ENCODE data around the gene VCAN. TPM values are rescaled to one million over a fixed set of nuclear protein-coding genes. Genes with fewer than 3 reads are reported as not detected.

The VCAN gene
- total and polyA plus RNA-seq, 4 donors, result 0.97 to 15.6 (median 4.8) TPM

DNA sequence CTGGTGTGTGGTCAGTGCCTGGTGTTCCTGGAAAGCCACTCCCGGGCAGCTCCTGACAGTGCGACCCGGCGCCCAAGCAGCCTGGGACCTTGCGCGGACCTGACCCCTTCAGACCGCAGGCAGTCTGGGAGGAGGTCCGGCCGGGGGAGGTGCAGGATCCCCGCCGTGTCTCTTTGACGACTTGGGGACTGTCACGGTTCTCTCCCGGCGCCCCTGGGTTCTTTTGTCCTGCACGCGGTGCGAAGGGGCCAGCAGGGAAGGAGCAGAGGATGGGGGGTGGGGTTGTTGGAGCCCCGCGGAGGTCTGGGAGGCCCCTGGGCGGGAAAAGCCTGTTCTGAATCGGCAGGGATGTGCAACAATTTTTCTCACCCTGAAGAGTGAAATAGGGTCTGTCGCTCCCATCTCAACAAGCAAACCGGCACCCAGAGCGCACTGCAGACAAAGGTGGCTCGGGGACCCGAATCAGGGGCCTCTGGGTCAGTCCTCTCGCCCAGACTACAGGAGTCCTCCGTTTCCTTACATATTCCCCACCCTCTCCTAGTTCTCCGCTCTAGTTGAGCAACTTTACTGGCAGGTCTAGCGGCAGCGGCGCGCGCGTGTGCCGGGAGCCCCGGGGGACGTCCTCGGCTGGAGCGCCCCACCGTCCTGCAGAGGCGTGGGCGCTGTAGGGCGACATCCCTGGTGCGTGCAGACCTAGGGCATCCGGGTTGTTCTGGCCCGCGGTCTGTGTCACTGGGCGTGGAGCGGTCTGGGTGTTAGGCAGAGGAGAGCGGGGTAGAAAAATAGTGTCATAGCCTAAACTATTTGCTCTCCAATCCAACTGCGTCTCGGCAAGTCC, 1.2 kb downstream of the VCAN start:
- no peaks in the 10 kb centered on the region for H3K36me3 ChIP-seq (ENCODE audit: control insufficient read depth in 4 of 4, insufficient read depth in 3 of 4, low read depth in 1 of 4, low read length in 3 of 4)
- H3K9me3 ChIP-seq (ENCODE audit: control insufficient read depth in 4 of 4, low read length in 3 of 4), result no peaks in the 10 kb centered on the region
- H3K27me3 ChIP-seq (ENCODE audit: control insufficient read depth in 4 of 4, insufficient read depth in 4 of 4, low read length in 3 of 4), result peaks cover 0 to 23% (median 6%) of the 10 kb centered on the region in 4 donors
- no peak overlapping the region for H3K9ac ChIP-seq (ENCODE audit: low read depth in 1 of 2, low read length in 2 of 2)
- no peak for DNase-seq (ENCODE audit: low spot score)
- H3K4me1 ChIP-seq (ENCODE audit: control insufficient read depth in 4 of 4, insufficient read depth in 4 of 4, low read length in 3 of 4), result peaks cover 11 to 34% (median 22%) of the 10 kb centered on the region in 4 donors
- H3K27ac ChIP-seq (ENCODE audit: low read depth in 1 of 2, low read length in 2 of 2), result no peak overlapping the region
- TF ChIP-seq, protein P1, sequence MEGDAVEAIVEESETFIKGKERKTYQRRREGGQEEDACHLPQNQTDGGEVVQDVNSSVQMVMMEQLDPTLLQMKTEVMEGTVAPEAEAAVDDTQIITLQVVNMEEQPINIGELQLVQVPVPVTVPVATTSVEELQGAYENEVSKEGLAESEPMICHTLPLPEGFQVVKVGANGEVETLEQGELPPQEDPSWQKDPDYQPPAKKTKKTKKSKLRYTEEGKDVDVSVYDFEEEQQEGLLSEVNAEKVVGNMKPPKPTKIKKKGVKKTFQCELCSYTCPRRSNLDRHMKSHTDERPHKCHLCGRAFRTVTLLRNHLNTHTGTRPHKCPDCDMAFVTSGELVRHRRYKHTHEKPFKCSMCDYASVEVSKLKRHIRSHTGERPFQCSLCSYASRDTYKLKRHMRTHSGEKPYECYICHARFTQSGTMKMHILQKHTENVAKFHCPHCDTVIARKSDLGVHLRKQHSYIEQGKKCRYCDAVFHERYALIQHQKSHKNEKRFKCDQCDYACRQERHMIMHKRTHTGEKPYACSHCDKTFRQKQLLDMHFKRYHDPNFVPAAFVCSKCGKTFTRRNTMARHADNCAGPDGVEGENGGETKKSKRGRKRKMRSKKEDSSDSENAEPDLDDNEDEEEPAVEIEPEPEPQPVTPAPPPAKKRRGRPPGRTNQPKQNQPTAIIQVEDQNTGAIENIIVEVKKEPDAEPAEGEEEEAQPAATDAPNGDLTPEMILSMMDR (IDR thresholded peaks at IDR 0.05; ENCODE audit: low read depth, low read length, missing input control), result no peak
- TF ChIP-seq FOXA2 (IDR thresholded peaks at IDR 0.05), result no peak
- TF ChIP-seq, protein P2, sequence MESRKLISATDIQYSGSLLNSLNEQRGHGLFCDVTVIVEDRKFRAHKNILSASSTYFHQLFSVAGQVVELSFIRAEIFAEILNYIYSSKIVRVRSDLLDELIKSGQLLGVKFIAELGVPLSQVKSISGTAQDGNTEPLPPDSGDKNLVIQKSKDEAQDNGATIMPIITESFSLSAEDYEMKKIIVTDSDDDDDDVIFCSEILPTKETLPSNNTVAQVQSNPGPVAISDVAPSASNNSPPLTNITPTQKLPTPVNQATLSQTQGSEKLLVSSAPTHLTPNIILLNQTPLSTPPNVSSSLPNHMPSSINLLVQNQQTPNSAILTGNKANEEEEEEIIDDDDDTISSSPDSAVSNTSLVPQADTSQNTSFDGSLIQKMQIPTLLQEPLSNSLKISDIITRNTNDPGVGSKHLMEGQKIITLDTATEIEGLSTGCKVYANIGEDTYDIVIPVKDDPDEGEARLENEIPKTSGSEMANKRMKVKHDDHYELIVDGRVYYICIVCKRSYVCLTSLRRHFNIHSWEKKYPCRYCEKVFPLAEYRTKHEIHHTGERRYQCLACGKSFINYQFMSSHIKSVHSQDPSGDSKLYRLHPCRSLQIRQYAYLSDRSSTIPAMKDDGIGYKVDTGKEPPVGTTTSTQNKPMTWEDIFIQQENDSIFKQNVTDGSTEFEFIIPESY (IDR thresholded peaks at IDR 0.05), result no peak
- no peak for TF ChIP-seq TAF1 (conservative IDR thresholded peaks at IDR 0.05)
- no peak for TF ChIP-seq YY1 (IDR thresholded peaks at IDR 0.05)
- no peak for TF ChIP-seq RXRA (IDR thresholded peaks at IDR 0.05)
- TF ChIP-seq NR2F2 (IDR thresholded peaks at IDR 0.05), result no peak
- 3% methylated on average over 54 of the region's 54 CpGs for WGBS
- H3K4me3 ChIP-seq (ENCODE audit: low read depth in 1 of 3, low read length in 3 of 3), result peak overlapping the region in 1 of 3 donors; percentile 47

DNA sequence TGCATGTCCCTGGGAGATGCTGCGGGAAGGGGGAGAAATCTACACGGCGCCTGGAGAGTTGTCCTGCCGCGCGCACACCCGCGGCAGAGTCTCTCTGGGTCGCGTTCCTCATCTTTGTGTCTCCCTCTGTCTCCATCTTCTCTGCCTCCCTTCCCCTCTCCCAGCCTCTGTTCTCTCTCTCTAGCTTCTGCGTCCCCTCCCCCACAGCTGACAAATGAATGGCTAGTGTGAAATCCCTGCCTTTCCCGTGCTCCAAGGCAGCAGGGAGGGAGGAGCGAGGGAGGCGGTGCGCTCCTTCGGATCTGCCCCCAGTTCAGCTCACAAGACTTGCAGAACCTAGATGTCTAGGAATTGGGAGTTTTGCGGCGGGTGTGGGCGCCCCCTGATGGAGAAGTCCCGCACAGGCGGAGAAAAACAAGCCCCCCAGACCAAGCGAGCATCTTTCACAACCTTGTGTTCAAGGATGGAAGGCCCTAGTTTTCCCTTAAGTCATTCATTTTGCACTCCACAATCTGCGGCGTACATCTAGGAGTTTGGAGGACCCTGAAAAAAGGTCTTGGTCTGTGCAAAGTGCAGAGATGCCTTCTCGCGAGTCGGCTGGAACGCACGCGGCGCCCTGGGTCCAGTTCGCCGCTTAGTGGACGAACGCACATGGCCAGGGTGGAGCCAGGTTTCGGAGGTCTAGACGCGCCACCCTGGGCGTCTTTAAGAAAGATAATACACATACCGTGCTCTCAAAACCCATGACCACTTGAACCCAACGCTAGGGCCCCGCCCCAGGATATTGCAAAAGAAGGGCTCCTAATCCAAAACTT, 2.0 kb downstream of the VCAN start:
- Histone ChIP-seq H3K27ac (ENCODE audit: low read depth in 1 of 2, low read length in 2 of 2) (no peak overlapping the region), H3K9me3 (ENCODE audit: control insufficient read depth in 4 of 4, low read length in 3 of 4) (peaks cover 0 to 2% (median 0%) of the 10 kb centered on the region in 4 donors), H3K27me3 (ENCODE audit: control insufficient read depth in 4 of 4, insufficient read depth in 4 of 4, low read length in 3 of 4) (peaks cover 0 to 24% (median 7%) of the 10 kb centered on the region in 4 donors), H3K36me3 (ENCODE audit: control insufficient read depth in 4 of 4, insufficient read depth in 3 of 4, low read depth in 1 of 4, low read length in 3 of 4) (no peaks in the 10 kb centered on the region), H3K4me1 (ENCODE audit: control insufficient read depth in 4 of 4, insufficient read depth in 4 of 4, low read length in 3 of 4) (peaks cover 11 to 34% (median 22%) of the 10 kb centered on the region in 4 donors), H3K4me3 (ENCODE audit: low read depth in 1 of 3, low read length in 3 of 3) (peak overlapping the region in 2 of 3 donors; percentile 20 to 47), H3K9ac (ENCODE audit: low read depth in 1 of 2, low read length in 2 of 2) (no peak overlapping the region)
- WGBS, result 3% methylated on average over 42 of the region's 42 CpGs
- no peak for TF ChIP-seq SP1 (IDR thresholded peaks at IDR 0.05)
- TF ChIP-seq, protein P1 (IDR thresholded peaks at IDR 0.05; ENCODE audit: low read depth, low read length, missing input control), result peak; percentile 42
- TF ChIP-seq, protein P3, sequence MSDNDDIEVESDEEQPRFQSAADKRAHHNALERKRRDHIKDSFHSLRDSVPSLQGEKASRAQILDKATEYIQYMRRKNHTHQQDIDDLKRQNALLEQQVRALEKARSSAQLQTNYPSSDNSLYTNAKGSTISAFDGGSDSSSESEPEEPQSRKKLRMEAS (IDR thresholded peaks at IDR 0.05), result peak; percentile 8
- no peak for TF ChIP-seq HNF4G (IDR thresholded peaks at IDR 0.05)
- TF ChIP-seq RAD21 (IDR thresholded peaks at IDR 0.05), result peak; percentile 71 to 76
- DNase-seq (ENCODE audit: low spot score), result peak; percentile 70

All from liver (tissue), 9 donors.